HG03342 (cell line): ENCODE data around the gene PRKN.

Source experiments
- ATAC-seq: cut with Tn5 transposase; IDR thresholded peaks from one replicate; pipeline ENCODE4 v1.9.1; 2021; ENCODE audit warnings: mild to moderate bottlenecking, moderate library complexity; ENCODE audit not compliant: unreplicated experiment

Gene PRKN

DNA sequence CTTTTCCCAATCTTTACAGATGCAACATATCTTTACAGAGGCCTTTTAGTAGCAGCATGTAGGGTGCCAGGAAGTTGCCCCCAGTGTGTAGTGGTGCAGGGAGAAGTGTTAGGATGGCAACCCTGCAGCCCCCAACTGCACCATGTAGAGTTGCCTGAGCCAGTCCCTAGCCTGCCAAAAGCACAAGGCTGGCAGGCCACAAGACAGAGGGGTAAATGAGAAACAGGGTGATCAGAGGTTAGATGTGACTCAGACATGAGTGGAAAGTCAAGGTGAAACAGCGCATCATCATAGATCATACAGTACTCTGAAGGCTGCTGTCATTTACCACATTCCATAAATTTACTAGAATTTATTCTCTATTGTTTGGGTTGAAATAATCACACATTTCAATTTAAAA is 467.5 kb downstream of the PRKN start:
- ATAC-seq: no peak

DNA sequence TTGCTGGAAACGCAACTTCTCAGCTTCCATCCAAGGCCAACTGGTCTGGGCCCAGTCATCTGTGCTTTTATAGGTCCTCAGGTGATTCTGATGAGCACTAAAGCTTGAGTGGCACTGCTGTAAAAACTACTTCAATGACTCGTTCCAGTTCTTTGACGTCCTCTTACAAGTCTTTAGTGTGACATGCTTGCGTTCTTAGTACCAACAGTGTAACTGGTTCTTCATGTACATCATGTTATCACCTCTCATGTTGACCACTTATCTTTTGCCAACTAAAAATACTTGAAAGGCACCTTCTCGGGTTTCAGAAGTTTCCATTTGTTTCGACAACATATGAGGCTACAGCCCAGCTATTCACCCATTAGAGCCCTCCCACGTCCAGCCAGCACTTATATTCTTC is 468.9 kb downstream of the PRKN start:
- ATAC-seq: no peak

DNA sequence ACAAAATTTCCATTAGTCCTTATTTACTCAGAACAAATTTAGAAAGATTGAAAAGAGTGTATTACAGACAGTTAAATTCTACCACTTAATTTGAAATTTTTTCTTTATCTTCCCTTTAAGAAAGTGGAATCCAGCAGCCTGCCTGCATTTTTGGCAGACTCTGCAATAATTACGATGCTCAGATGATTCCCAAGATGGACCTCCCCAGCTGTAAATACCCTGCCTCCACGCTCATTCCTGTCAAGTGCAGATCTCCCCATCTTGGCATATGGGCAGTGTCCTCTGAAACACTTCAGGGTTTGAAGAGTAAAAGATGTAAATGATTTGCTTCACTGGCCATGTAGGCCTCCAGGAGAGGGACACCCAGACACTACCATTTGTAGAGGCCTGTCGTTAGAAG is 471.2 kb downstream of the PRKN start:
- no peak for ATAC-seq

DNA sequence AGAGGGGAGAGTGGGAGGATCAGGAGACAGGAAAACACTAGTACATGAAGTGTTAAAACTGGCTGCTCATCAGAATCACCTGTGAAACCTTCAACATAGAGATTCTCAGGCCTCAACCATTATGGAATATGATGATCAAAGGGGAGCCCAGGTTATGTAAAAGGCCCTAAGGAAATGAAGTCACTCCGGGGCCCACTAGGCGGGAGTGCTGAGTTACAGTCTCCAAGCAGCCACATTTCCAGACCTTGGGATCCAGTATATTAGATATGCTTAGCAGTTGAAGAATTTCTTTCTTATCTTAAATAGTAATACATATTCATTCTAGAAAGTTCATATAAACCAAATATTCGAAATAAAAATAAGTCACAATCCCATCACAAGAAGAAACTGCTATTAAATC is 476.3 kb downstream of the PRKN start:
- no peak for ATAC-seq

DNA sequence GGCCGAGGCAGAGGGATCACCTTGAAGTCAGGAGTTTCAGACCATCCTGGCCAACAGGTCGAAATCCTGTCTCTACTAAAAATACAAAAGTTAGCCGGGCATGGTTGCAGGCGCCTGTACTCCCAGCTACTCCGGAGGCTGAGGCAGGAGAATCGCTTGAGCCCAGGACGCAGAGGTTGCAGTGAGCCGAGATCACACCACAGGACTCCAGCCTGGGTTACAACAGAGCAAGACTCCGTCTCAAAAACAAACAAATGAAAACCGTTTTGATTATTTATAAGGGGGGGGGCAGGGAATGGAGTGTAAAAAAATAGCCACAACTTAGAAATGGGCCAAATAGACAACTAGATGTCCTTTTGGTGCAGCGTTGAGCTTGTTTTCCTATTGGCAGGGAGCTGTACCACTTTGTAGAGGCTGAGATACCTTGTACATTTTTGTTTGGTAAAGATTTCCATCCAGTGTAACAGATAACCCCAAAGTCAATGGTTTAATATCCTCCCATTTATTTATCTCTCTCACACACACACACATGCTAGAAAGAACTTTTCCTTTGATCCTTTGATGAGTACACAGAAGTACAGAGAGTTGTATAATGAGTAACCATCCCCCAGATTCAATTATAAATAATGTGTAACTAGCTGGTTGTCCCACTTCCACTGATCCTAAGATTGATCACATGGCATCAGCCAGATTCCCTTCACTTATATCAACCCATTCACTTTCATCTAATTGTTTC is 477.5 kb downstream of the PRKN start:
- no peak for ATAC-seq

DNA sequence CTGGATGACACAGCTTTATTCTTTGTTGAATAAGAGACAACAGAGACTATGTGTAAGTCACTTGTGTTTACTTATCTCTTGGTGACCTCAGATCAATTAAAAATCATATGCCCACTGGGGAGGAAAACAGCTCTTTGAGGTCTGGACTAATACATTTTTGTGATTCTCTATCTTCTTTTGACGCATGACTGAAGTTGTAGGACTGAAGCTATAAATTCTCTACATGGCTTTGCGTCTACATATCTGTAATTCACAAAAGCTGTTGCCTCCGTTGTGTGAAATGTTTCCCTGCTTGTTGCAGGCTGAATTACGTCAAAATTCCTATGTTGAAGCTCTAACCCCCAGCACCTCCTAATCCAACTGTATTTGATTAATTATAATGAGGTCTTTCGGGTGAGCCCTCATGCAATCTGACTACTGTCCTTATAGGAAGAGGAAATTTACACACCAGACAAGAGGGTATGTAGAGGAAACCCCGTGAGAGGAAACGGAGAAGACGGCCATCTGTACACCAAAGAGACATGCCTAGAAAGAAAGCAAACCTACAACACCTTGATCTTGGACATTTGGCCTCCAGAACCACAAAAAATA is 481.6 kb downstream of the PRKN start:
- no peak for ATAC-seq

DNA sequence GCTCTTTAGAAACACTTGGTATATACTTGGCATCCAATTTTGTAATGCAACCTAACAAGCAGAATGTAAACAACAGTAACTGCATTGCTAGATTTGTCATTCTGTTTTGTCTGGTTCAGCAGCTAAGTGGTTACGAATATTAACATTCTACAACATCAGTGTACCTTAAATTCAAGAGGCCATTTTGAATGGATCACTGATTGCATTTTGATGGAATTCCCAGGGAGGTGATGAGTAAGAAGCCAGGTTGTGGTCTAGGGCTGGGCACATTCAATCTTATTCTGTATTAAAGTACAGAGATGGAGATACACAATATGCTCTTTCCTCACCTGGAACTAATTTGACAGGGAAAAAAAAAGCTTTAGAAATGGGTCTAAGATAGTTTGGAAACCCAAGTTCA is 483.5 kb downstream of the PRKN start:
- no peak for ATAC-seq

DNA sequence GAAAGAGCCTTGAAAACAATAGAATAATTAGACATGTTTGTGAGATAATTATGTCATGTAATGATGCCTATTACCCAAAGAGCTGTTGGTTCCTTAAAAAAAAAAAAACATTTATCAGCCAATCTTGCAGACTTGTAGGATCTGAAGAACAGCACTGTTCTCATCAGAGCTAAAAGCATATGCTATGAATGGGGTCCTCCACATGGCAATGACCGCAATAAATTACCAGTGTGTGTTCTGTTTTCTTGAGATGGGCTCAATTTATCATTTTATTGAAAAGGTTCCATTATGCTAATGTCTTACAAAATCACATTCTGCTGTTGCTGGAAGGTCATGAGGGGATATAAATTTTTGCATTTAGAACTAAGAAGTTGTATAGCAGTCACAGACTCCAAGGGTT is 484.7 kb downstream of the PRKN start:
- ATAC-seq: no peak

DNA sequence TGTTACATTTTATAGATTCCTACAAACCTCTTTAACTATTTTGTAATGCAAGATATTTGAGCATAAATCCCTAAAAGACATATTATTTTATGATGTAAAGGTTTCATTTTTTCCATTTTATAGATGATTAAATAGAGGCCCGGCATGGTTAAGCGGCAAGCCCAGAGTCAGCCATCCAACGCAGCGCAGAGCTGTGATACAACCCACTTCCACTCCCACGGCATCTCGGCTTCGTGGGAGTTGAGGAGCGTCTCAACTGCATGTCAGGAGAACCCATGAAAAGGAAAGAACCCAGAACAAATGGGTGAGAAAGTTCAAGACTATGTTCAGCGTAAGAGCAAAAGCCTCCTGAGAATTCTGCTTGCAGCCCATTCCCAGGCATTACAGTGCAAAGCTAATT is 488.2 kb downstream of the PRKN start:
- no peak for ATAC-seq

DNA sequence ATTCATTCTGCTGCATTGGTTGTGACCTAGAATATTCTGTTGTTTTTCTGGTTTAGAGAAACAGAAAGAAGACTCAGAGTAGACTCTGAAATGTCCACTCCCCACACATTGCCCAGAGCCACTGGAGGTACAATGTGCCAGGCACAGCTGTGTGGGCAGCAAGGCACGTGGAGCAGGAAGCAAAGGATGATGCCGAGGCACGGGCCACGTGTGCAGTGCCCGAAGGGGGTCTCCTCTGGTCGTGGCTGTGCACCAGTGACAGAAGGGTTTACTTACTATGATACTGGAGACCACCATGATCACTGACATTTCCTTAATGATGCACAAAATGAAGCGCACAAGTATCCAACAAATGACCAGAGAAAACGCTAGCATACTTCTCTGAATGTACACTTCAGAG is 488.9 kb downstream of the PRKN start:
- no peak for ATAC-seq

DNA sequence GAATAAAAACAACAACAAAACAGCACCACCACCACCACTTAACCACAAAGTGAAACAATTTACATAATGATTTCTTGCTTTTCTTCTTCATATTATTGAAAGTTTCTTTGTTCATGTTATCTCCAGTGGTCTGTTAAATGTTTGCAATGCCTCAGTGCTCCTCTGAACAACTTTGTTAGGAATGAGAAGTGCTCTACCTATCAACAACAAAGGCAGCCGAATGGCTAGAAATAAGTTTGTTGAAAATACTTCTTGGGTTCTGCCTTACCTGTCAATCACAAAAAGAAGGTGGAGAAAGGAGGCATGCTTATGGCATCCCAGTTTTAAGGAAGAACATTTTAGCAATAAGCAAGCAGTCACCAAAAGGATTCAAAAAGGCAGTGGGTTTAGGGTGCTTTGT is 490.2 kb downstream of the PRKN start:
- no peak for ATAC-seq

DNA sequence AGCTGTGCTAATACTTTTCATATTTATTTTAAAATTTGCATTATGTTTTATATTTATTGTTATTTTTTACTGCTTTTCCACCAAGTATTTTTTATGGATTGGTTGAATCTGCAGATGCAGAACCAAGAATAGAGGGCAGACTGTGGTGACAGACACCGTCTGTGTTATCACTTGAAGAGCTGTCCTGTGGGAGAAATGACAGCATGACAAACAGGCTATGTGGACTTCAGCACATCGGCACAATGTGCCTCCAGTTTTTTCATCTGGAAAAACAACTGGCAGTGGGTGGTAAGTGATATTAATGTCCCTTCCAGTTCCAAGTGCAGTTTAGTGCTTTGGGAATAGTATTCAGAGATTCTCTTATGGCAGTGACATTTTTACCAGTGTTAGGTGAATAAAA is 492.9 kb downstream of the PRKN start:
- no peak for ATAC-seq

DNA sequence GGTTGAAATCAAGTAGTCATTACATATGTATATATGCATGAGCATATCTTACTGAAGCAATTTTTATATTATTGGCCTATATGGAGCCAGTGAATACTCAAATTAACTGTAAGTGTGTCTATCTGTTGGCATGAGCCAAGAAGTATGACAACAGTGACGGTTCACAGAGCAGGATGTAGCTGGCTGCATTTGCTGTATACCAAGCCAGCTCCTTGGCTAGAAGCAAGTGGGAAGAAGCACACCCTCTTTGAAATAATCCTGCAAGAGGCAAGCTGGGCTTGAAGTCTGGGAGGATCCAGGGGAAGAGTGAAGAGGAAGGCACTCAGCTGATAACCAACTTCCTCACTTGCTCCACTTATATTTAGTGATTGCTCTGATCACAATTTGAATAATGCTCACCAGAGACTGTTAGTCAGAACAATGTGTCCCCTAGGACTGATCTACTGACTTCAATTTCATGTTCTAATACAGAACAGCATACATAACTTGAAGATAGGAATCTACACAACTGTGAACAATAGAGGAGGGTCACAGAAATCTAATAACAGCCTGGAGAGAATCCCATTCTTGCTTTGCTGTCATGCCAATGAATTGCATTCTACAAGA is 497.3 kb downstream of the PRKN start:
- ATAC-seq: no peak

DNA sequence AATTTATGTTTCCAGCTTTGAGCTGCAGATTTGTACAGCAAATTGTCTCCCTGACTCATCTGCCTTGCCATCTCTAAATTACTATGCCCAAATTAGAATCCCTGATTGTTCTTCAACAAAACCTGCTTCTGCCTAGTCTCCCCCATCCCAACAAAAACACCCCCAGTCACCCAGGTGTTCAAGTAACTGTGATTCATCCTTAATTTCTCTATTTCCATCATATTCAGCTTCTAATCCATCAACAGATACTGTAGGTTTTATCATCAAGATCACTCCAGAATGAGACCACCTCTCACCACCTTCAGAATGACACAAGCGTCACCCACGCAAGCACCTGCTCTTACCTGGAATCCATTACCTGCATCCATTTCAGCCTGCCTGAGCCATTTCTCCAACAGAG is 498.5 kb downstream of the PRKN start:
- ATAC-seq: no peak

DNA sequence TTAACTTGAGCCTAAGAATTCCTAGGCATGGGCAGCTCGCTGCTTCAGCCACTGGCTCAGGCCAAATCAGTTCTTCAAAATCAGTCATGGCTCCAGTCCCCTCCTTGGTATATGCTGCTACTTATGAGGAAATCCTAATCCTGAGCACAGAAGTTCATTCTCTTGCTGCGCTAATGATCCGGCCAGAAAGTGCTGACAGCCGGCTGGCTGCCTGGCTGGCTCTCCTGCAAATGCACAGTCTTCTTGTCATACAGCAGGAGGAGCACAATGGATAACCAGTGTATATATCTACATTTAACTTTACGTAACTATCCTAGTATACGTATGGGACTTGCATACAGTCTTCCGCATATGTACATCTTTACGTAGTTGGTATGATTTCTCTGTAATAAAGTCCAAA is 500.8 kb downstream of the PRKN start:
- ATAC-seq: no peak

DNA sequence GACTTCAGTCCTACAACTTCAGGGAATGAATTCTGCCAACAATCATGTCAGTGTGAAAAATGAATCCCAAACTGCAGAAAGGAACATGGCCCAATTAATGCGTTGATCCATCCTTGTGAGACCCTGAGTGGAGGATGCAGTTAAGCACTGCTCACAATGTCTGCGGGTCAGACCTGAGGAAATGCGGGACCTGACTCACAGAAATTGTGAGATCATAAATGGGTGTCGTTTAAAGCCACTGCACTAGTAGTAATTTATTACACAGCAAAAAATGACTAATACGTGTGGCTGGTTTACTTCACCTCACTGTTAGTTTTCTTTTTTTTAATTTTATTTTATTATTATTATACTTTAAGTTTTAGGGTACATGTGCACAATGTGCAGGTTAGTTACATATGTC is 505.0 kb downstream of the PRKN start:
- no peak for ATAC-seq

DNA sequence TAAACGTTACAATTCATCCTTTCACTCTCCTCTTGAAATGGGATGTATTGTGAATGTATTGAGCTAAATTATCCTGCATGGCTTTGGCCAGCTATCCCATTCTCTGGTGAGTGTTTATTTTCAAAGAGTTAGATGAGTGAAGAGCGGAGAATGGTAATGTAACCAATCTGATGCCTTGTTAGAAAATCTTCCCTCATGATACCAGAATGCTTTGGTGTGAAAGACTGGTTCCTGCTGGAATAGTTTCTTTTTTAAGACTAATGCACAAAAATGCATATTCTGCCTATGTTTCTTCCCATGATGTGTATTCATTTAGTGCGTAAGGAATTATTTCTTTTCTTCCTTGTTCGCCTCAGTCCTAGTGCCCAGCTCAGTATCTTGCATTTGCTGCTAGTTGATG is 506.7 kb downstream of the PRKN start:
- no peak for ATAC-seq

DNA sequence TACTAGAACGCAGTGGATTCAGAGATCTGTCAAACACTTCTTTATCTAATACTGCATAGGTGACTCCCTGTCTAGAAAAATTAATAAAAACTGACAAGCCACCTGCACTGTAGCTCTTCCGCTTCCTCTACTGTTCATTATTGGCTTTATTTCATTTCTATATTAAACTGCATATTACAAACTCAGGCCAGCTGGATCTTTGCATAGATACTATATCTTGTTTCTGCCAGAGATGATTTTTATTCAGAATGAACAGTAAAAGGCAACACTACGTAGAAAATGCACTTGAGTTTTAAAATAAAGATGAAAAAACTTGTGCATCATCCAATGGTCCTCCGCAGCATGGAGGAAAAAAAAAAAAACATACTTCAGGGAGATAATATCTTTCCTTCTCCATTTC is 508.3 kb downstream of the PRKN start:
- no peak for ATAC-seq

DNA sequence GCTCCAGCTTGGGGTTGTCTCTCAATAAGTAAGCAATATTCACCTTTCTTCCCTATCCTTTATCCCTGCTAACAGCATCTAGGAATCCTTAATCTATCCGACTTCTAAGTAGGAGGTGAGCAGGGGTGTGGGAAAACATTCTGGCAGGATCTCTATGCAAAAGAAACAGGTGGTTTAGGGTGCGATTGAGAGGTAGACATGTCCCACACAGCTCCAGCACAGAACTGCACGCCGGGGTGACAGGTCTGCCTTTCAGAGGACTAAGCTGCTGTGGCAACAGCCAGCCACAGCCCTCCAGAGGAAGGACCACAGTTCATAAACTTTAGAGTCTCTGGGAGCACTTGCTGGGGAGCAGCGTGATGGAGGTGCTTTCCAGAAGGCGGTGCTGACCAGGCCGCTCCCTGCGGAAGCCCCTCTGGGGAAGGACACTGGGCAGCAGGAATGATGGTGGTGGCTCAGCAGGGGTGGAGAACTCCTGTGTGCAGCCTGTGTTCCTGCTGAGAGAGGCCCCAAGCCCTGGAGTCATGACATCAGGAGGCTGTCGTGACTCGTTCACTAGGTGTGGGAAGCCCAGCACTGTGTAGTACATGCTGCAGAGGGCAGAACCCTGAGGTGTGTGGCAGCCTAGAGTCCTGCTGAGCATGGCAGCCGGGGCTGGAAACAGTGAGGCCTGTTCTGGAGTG is 509.6 kb downstream of the PRKN start:
- ATAC-seq: no peak

DNA sequence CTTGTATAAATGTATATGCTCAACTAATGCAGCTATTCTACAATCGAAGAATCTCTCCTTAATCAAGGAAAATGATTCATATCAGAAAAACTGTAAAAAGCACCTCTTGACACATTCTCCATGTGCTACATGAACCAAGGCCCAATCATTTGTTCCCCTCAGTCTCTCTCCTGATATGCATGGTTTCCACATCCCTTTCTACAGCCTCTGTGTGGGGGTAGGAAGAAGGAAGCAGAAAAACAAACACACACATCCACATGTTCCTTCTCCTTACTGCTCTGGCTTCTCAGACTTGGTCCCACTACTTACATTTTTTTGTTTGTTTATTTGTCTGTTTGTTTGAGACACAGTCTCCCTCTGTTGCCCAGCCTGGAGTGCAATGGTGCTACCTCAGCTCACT is 510.5 kb downstream of the PRKN start:
- ATAC-seq: no peak

DNA sequence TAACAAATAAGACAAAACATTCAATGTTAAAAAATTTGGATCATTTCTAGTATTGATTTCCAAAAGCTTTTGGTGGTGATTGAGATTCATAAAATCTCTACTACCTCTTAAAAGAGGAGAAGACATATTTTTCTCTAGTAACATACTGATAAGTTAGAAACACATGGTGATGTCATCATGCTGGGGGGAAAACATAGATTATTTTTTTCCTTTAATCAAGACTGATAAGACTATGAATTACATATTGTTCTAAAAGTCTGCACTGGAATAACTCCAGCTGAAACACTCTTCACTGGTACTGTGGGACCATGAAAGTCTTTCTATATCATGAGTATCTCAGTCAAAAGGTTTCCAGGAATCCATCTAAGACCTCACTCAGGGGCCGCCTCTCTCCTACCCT is 515.8 kb downstream of the PRKN start:
- no peak for ATAC-seq

DNA sequence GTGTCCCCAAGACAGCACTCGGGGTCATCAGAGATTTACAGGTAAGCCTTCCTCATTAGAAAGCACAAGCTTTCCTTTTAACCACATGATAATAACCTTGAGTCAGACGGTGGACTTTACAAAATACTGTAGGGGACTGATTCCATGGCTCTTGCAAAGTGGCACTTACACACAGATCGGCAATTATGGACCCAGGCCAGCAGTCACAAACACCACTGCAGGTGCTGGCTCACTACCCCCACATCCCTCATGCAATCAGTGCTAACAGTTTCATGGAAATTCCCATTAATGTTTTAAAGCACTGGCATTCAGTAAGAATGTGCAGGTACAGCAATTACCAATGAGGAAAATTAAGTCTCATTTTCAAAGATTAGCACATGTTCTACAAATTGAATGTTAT is 516.5 kb downstream of the PRKN start:
- ATAC-seq: no peak
